Measurements from ENCODE around the gene ECSIT.
A peak's percentile ranks its signal among the peaks of the same experiment; 100 is the strongest.
"Not testable (repeated sequence)": the region's sequence is repeated elsewhere in the genome, so short reads cannot be mapped to it uniquely, and the experiment has no call there.

Gene ECSIT

GRCh38 chr19:11528551-11529341, at the start of gene ECSIT:
ECSIT (minus strand) TSS chr19:11529134; CDS start chr19:11519170, 9,964 bp downstream.
- no peaks in the 10 kb centered on the region for H3K27me3 ChIP-seq (ENCODE audit: control insufficient read depth in 2 of 2, insufficient read depth in 2 of 2, low read length in 2 of 2)
- peaks cover 6 to 10% of the 10 kb centered on the region in 2 donors for H3K4me1 ChIP-seq (ENCODE audit: control insufficient read depth in 2 of 2, insufficient read depth in 2 of 2, low read length in 2 of 2)
- H3K27ac ChIP-seq (ENCODE audit: low read depth in 2 of 2, low read length in 2 of 2): peak within 1 kb of the TSS; percentile 94 to 95
- H3K9me3 ChIP-seq (ENCODE audit: control insufficient read depth in 2 of 2, low read length in 2 of 2): no peaks in the 10 kb centered on the region
- peak within 1 kb of the TSS; percentile 69 to 86 for H3K9ac ChIP-seq (ENCODE audit: low read depth in 1 of 2, low read length in 2 of 2)
- peaks cover 0 to 5% of the 10 kb centered on the region in 2 donors for H3K36me3 ChIP-seq (ENCODE audit: control insufficient read depth in 2 of 2, insufficient read depth in 2 of 2, low read length in 2 of 2)
- H3K4me3 ChIP-seq (ENCODE audit: low read length in 2 of 2): peak within 1 kb of the TSS; percentile 85 to 95

- no peaks in the 10 kb centered on the region for H3K27me3 ChIP-seq (ENCODE audit: control insufficient read depth in 2 of 2, insufficient read depth in 2 of 2, low read length in 2 of 2)
- H3K4me3 ChIP-seq (ENCODE audit: low read length in 2 of 2): peak within 1 kb of the TSS; percentile 37 to 73
- H3K9me3 ChIP-seq (ENCODE audit: control insufficient read depth in 2 of 2, low read length in 2 of 2): no peaks in the 10 kb centered on the region
- H3K27ac ChIP-seq (ENCODE audit: low read depth in 2 of 2, low read length in 2 of 2): peak within 1 kb of the TSS; percentile 53 to 71
- H3K36me3 ChIP-seq (ENCODE audit: control insufficient read depth in 2 of 2, insufficient read depth in 2 of 2, low read length in 2 of 2): peaks cover 0 to 3% of the 10 kb centered on the region in 2 donors
- H3K4me1 ChIP-seq (ENCODE audit: control insufficient read depth in 2 of 2, insufficient read depth in 2 of 2, low read length in 2 of 2): peaks cover 9 to 10% of the 10 kb centered on the region in 2 donors
- H3K9ac ChIP-seq (ENCODE audit: low read depth in 1 of 2, low read length in 2 of 2): peak within 1 kb of the TSS; percentile 41 to 48
Observed at GRCh38 chr19:11577451-11578257, 48.7 kb upstream of the ECSIT start, which contains the start of gene ACP5. ACP5 (minus strand) TSS chr19:11577645; CDS start chr19:11577317, 328 bp downstream.

GRCh38 chr19:11576227-11576626, 47.3 kb upstream of the ECSIT start:
- Histone ChIP-seq H3K27ac (ENCODE audit: low read depth in 2 of 2, low read length in 2 of 2) (peak overlapping the region in 1 of 2 donors; percentile 71), H3K9ac (ENCODE audit: low read depth in 1 of 2, low read length in 2 of 2) (no peak overlapping the region), H3K4me3 (ENCODE audit: low read length in 2 of 2) (no peak overlapping the region), H3K4me1 (ENCODE audit: control insufficient read depth in 2 of 2, insufficient read depth in 2 of 2, low read length in 2 of 2) (peaks cover 9 to 10% of the 10 kb centered on the region in 2 donors), H3K27me3 (ENCODE audit: control insufficient read depth in 2 of 2, insufficient read depth in 2 of 2, low read length in 2 of 2) (no peaks in the 10 kb centered on the region), H3K9me3 (ENCODE audit: control insufficient read depth in 2 of 2, low read length in 2 of 2) (no peaks in the 10 kb centered on the region), H3K36me3 (ENCODE audit: control insufficient read depth in 2 of 2, insufficient read depth in 2 of 2, low read length in 2 of 2) (peaks cover 0 to 3% of the 10 kb centered on the region in 2 donors)

GRCh38 chr19:11574689-11575088, 45.8 kb upstream of the ECSIT start:
- no peak overlapping the region for H3K9ac ChIP-seq (ENCODE audit: low read depth in 1 of 2, low read length in 2 of 2)
- no peak overlapping the region for H3K27ac ChIP-seq (ENCODE audit: low read depth in 2 of 2, low read length in 2 of 2)
- H3K27me3 ChIP-seq (ENCODE audit: control insufficient read depth in 2 of 2, insufficient read depth in 2 of 2, low read length in 2 of 2): no peaks in the 10 kb centered on the region
- no peak overlapping the region for H3K4me3 ChIP-seq (ENCODE audit: low read length in 2 of 2)
- H3K9me3 ChIP-seq (ENCODE audit: control insufficient read depth in 2 of 2, low read length in 2 of 2): no peaks in the 10 kb centered on the region
- H3K4me1 ChIP-seq (ENCODE audit: control insufficient read depth in 2 of 2, insufficient read depth in 2 of 2, low read length in 2 of 2): peaks cover 4 to 9% of the 10 kb centered on the region in 2 donors
- H3K36me3 ChIP-seq (ENCODE audit: control insufficient read depth in 2 of 2, insufficient read depth in 2 of 2, low read length in 2 of 2): peaks cover 0 to 3% of the 10 kb centered on the region in 2 donors

GRCh38 chr19:11573763-11574162, 44.8 kb upstream of the ECSIT start:
- H3K27me3 ChIP-seq (ENCODE audit: control insufficient read depth in 2 of 2, insufficient read depth in 2 of 2, low read length in 2 of 2); H3K4me1 ChIP-seq (ENCODE audit: control insufficient read depth in 2 of 2, insufficient read depth in 2 of 2, low read length in 2 of 2); H3K27ac ChIP-seq (ENCODE audit: low read depth in 2 of 2, low read length in 2 of 2); H3K9me3 ChIP-seq (ENCODE audit: control insufficient read depth in 2 of 2, low read length in 2 of 2); H3K36me3 ChIP-seq (ENCODE audit: control insufficient read depth in 2 of 2, insufficient read depth in 2 of 2, low read length in 2 of 2); H3K4me3 ChIP-seq (ENCODE audit: low read length in 2 of 2); H3K9ac ChIP-seq (ENCODE audit: low read depth in 1 of 2, low read length in 2 of 2): not testable (repeated sequence)

- not testable (repeated sequence) for H3K9ac ChIP-seq (ENCODE audit: low read depth in 1 of 2, low read length in 2 of 2); H3K27me3 ChIP-seq (ENCODE audit: control insufficient read depth in 2 of 2, insufficient read depth in 2 of 2, low read length in 2 of 2); H3K4me1 ChIP-seq (ENCODE audit: control insufficient read depth in 2 of 2, insufficient read depth in 2 of 2, low read length in 2 of 2); H3K9me3 ChIP-seq (ENCODE audit: control insufficient read depth in 2 of 2, low read length in 2 of 2); H3K27ac ChIP-seq (ENCODE audit: low read depth in 2 of 2, low read length in 2 of 2); H3K36me3 ChIP-seq (ENCODE audit: control insufficient read depth in 2 of 2, insufficient read depth in 2 of 2, low read length in 2 of 2); H3K4me3 ChIP-seq (ENCODE audit: low read length in 2 of 2)
Observed at GRCh38 chr19:11573354-11573753, 44.4 kb upstream of the ECSIT start.

- H3K9ac ChIP-seq (ENCODE audit: low read depth in 1 of 2, low read length in 2 of 2): no peak overlapping the region
- H3K4me1 ChIP-seq (ENCODE audit: control insufficient read depth in 2 of 2, insufficient read depth in 2 of 2, low read length in 2 of 2): no peaks in the 10 kb centered on the region
- peaks cover 0 to under 1% of the 10 kb centered on the region in 2 donors for H3K36me3 ChIP-seq (ENCODE audit: control insufficient read depth in 2 of 2, insufficient read depth in 2 of 2, low read length in 2 of 2)
- H3K27ac ChIP-seq (ENCODE audit: low read depth in 2 of 2, low read length in 2 of 2): no peak overlapping the region
- H3K27me3 ChIP-seq (ENCODE audit: control insufficient read depth in 2 of 2, insufficient read depth in 2 of 2, low read length in 2 of 2): no peaks in the 10 kb centered on the region
- no peaks in the 10 kb centered on the region for H3K9me3 ChIP-seq (ENCODE audit: control insufficient read depth in 2 of 2, low read length in 2 of 2)
- H3K4me3 ChIP-seq (ENCODE audit: low read length in 2 of 2): no peak overlapping the region
Observed at GRCh38 chr19:11570039-11570462, 41.1 kb upstream of the ECSIT start.

GRCh38 chr19:11566164-11566563, 37.2 kb upstream of the ECSIT start:
- H3K4me1 ChIP-seq (ENCODE audit: control insufficient read depth in 2 of 2, insufficient read depth in 2 of 2, low read length in 2 of 2): no peaks in the 10 kb centered on the region
- H3K4me3 ChIP-seq (ENCODE audit: low read length in 2 of 2): no peak overlapping the region
- no peaks in the 10 kb centered on the region for H3K36me3 ChIP-seq (ENCODE audit: control insufficient read depth in 2 of 2, insufficient read depth in 2 of 2, low read length in 2 of 2)
- no peak overlapping the region for H3K27ac ChIP-seq (ENCODE audit: low read depth in 2 of 2, low read length in 2 of 2)
- no peaks in the 10 kb centered on the region for H3K27me3 ChIP-seq (ENCODE audit: control insufficient read depth in 2 of 2, insufficient read depth in 2 of 2, low read length in 2 of 2)
- no peaks in the 10 kb centered on the region for H3K9me3 ChIP-seq (ENCODE audit: control insufficient read depth in 2 of 2, low read length in 2 of 2)
- no peak overlapping the region for H3K9ac ChIP-seq (ENCODE audit: low read depth in 1 of 2, low read length in 2 of 2)

- not testable (repeated sequence) for H3K4me3 ChIP-seq (ENCODE audit: low read length in 2 of 2); H3K9ac ChIP-seq (ENCODE audit: low read depth in 1 of 2, low read length in 2 of 2); H3K4me1 ChIP-seq (ENCODE audit: control insufficient read depth in 2 of 2, insufficient read depth in 2 of 2, low read length in 2 of 2); H3K9me3 ChIP-seq (ENCODE audit: control insufficient read depth in 2 of 2, low read length in 2 of 2); H3K36me3 ChIP-seq (ENCODE audit: control insufficient read depth in 2 of 2, insufficient read depth in 2 of 2, low read length in 2 of 2); H3K27ac ChIP-seq (ENCODE audit: low read depth in 2 of 2, low read length in 2 of 2); H3K27me3 ChIP-seq (ENCODE audit: control insufficient read depth in 2 of 2, insufficient read depth in 2 of 2, low read length in 2 of 2)
Observed at GRCh38 chr19:11565649-11565980, 36.7 kb upstream of the ECSIT start.

- not testable (repeated sequence) for H3K9ac ChIP-seq (ENCODE audit: low read depth in 1 of 2, low read length in 2 of 2); H3K4me1 ChIP-seq (ENCODE audit: control insufficient read depth in 2 of 2, insufficient read depth in 2 of 2, low read length in 2 of 2); H3K4me3 ChIP-seq (ENCODE audit: low read length in 2 of 2); H3K27ac ChIP-seq (ENCODE audit: low read depth in 2 of 2, low read length in 2 of 2); H3K27me3 ChIP-seq (ENCODE audit: control insufficient read depth in 2 of 2, insufficient read depth in 2 of 2, low read length in 2 of 2); H3K9me3 ChIP-seq (ENCODE audit: control insufficient read depth in 2 of 2, low read length in 2 of 2); H3K36me3 ChIP-seq (ENCODE audit: control insufficient read depth in 2 of 2, insufficient read depth in 2 of 2, low read length in 2 of 2)
Observed at GRCh38 chr19:11564082-11564807, 35.3 kb upstream of the ECSIT start.

All from mucosa of rectum (tissue), 2 donors.